Parathyroid adenoma (tissue), 2 donors: ENCODE measurements around the gene EML6.

ENCODE experiments used
- H2AFZ ChIP-seq: fragments of 300-600 bp; sonication (generic); one replicate; pipeline ENCODE4 v1.7.0; 2017; ENCODE audit warnings: antibody characterized with exemption, mild to moderate bottlenecking
- H3K27ac ChIP-seq: fragments of 300-600 bp; sonication (generic); one replicate; pipeline ENCODE4 v1.7.0; 2017
- H3K27me3 ChIP-seq: fragments of 300-600 bp; sonication (generic); one replicate; pipeline ENCODE4 v1.7.0; 2017; ENCODE audit warnings: low read length; ENCODE audit not compliant: control insufficient read depth, insufficient read depth
- H3K36me3 ChIP-seq: fragments of 300-600 bp; sonication (generic); one replicate; pipeline ENCODE4 v1.7.0; 2017; ENCODE audit warnings: low read length; ENCODE audit not compliant: control insufficient read depth, insufficient read depth
- H3K4me1 ChIP-seq: fragments of 300-600 bp; sonication (generic); one replicate; pipeline ENCODE4 v1.7.0; 2017; ENCODE audit warnings: control low read depth
- H3K4me2 ChIP-seq: fragments of 300-600 bp; sonication (generic); one replicate; pipeline ENCODE4 v1.7.0; 2017; ENCODE audit warnings: low read length
- H3K4me3 ChIP-seq: fragments of 300-600 bp; sonication (generic); one replicate; pipeline ENCODE4 v1.7.0; 2017; ENCODE audit warnings: low read depth, low read length
- H3K79me2 ChIP-seq: fragments of 300-600 bp; sonication (generic); one replicate; pipeline ENCODE4 v1.7.0; 2017; ENCODE audit warnings: control low read depth
- H3K9ac ChIP-seq: fragments of 300-600 bp; sonication (generic); one replicate; pipeline ENCODE4 v1.7.0; 2017; ENCODE audit warnings: mild to moderate bottlenecking
- H3K9me3 ChIP-seq: fragments of 300-600 bp; sonication (generic); one replicate; pipeline ENCODE4 v1.7.0; 2017; ENCODE audit warnings: low read length; ENCODE audit not compliant: control insufficient read depth
- TF ChIP-seq, protein P1 (sequence below): fragments of 300-600 bp; sonication (generic); IDR thresholded peaks from one replicate; pipeline ENCODE4 v1.7.0; 2017; ENCODE audit warnings: antibody characterized with exemption, mild to moderate bottlenecking
- donor health status: primary hyperparathyroidism.

EML6 gene

DNA sequence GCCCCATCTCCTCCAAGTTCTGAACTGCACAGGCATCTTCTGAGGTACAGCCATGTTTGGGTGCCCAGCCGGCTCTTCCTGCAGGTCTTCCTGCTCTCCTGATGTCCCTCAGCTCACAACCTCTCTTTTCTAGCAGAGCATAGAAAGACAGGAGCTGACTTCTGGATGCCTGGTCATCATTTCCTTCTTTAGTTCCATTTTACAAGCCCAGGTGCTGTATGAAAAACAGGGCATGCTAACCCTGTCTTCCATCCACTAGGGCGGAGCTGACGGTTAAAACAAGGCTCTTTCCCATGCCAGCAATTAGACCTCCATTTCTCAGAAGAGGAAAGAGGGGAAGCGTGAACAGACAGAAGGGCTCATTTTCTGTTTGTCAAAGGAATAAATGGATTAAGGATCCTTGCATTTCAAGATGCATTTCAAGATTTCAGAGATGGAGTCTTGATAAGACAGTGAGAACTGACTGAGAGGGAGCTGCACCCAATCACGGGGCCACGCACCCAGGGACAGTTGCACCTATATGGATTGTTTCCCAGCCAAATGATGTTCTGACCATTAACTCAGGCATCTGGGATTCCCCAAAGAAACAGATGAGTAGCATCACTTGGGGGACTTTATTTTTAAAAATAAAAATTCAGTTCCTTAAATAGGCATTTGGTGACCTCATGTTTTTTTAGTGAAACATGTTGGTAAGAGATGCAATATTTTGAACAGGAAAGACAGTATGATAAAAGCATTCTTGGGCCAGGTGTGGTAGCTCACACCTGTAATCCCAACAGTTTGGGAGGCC lies 45.8 kb upstream of the EML6 start:
- Histone ChIP-seq H3K4me2 (no peak overlapping the region), H3K27ac (no peak overlapping the region), H3K36me3 (no peaks in the 10 kb centered on the region), H3K9ac (no peak overlapping the region), H2AFZ (no peak overlapping the region), H3K27me3 (no peaks in the 10 kb centered on the region), H3K4me3 (no peak overlapping the region), H3K4me1 (peaks cover 13% of the 10 kb centered on the region), H3K9me3 (no peaks in the 10 kb centered on the region), H3K79me2 (no peaks in the 10 kb centered on the region)
- TF ChIP-seq, protein P1, sequence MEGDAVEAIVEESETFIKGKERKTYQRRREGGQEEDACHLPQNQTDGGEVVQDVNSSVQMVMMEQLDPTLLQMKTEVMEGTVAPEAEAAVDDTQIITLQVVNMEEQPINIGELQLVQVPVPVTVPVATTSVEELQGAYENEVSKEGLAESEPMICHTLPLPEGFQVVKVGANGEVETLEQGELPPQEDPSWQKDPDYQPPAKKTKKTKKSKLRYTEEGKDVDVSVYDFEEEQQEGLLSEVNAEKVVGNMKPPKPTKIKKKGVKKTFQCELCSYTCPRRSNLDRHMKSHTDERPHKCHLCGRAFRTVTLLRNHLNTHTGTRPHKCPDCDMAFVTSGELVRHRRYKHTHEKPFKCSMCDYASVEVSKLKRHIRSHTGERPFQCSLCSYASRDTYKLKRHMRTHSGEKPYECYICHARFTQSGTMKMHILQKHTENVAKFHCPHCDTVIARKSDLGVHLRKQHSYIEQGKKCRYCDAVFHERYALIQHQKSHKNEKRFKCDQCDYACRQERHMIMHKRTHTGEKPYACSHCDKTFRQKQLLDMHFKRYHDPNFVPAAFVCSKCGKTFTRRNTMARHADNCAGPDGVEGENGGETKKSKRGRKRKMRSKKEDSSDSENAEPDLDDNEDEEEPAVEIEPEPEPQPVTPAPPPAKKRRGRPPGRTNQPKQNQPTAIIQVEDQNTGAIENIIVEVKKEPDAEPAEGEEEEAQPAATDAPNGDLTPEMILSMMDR, result no peak

DNA sequence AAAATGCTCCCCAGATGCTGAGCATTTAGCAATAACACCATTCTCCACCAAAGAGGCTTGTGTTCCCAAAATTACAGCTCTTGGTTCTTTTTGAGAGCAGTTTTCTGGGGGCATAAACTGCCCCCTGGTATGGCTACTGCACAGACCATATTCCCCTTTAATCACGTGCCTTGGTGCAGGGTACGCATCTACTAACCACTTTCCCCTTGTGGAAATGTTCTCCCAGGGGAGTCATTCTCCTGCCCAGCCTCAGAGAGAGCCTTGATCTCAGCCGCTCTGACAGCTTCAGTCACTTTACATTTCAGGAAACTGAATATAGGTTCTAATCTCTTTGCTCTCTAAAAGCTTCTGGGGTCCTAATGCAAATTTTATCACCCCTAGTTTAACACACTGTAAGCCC lies 44.7 kb upstream of the EML6 start:
- H2AFZ ChIP-seq, result no peak overlapping the region
- no peaks in the 10 kb centered on the region for H3K27me3 ChIP-seq
- TF ChIP-seq, protein P1, result no peak
- H3K27ac ChIP-seq, result no peak overlapping the region
- peaks cover 4% of the 10 kb centered on the region for H3K4me1 ChIP-seq
- no peaks in the 10 kb centered on the region for H3K9me3 ChIP-seq
- no peak overlapping the region for H3K4me2 ChIP-seq
- H3K9ac ChIP-seq, result no peak overlapping the region
- no peaks in the 10 kb centered on the region for H3K79me2 ChIP-seq
- H3K4me3 ChIP-seq, result no peak overlapping the region
- H3K36me3 ChIP-seq, result no peaks in the 10 kb centered on the region

DNA sequence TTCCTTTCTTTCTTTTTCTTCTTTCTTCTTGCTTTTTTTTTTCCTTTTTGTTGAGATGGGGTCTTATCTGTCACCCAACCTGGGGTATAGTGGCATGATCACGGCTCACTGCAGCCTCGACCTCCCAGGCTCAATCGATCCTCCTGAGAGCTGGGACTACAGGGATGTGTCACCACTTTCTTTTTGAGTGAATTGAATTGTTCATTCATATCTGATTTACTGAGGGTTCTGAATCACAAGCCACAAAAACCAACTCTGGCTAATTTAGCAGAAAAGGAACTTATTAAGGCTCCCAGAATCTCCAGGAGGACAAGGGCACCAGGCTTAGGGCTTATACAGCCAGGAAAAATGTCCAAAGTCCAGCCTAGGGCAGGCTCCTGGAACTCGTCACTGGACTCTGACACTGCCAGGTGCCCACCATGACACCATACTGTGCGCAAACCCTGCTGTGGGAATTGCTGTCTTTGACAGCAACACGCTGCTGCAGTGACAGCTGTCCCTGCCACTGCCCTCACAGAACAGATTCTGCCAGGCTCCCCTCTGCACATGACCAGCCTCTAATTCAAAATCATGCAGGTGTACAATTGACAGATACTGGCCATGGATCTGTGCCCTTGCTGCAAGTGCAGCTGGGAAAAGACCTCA lies 42.9 kb upstream of the EML6 start:
- Histone ChIP-seq H3K4me2 (no peak overlapping the region), H2AFZ (no peak overlapping the region), H3K9me3 (no peaks in the 10 kb centered on the region), H3K9ac (no peak overlapping the region), H3K79me2 (no peaks in the 10 kb centered on the region), H3K4me1 (peaks cover 4% of the 10 kb centered on the region), H3K27ac (no peak overlapping the region), H3K4me3 (no peak overlapping the region), H3K36me3 (no peaks in the 10 kb centered on the region), H3K27me3 (no peaks in the 10 kb centered on the region)
- TF ChIP-seq, protein P1, result no peak

DNA sequence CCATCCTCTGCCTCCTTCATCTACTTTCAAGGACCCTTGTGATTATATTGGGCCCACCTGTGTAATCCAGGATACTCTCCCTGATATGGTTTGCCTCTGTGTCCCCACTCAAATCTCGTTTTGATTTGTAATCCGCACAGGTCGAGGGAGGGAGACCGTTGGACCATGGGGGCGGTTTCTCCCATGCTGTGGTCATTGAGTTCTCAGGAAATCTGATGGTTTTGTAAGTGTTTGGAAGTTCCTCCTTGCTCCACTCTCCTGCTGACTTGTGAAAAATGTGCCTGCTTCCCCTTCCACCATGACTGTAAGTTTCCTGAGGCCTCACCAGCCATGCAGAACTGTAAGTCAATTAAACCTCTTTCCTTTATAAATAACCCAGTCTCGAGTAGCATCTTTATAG lies 42.0 kb upstream of the EML6 start:
- Histone ChIP-seq H3K36me3 (no peaks in the 10 kb centered on the region), H3K27ac (no peak overlapping the region), H3K27me3 (no peaks in the 10 kb centered on the region), H2AFZ (no peak overlapping the region), H3K79me2 (no peaks in the 10 kb centered on the region), H3K4me3 (no peak overlapping the region), H3K4me1 (no peaks in the 10 kb centered on the region), H3K4me2 (no peak overlapping the region), H3K9me3 (no peaks in the 10 kb centered on the region), H3K9ac (no peak overlapping the region)
- TF ChIP-seq, protein P1, result no peak
